Neuron (in vitro differentiated cells): ENCODE measurements around the gene PIGM.
"Not testable (repeated sequence)": the region's sequence is repeated elsewhere in the genome, so short reads cannot be mapped to it uniquely, and the experiment has no call there.

Experiments used
- H2AFZ ChIP-seq: one replicate; pipeline ENCODE4 v1.6.1; 2013; ENCODE audit warnings: low read depth, mild to moderate bottlenecking, inconsistent platforms, low read length, moderate library complexity
- H3K27me3 ChIP-seq: one replicate; pipeline ENCODE4 v1.6.1; 2013; ENCODE audit warnings: low read length; ENCODE audit not compliant: insufficient read depth
- H3K36me3 ChIP-seq: one replicate; pipeline ENCODE4 v1.6.1; 2013; ENCODE audit warnings: low read length; ENCODE audit not compliant: insufficient read depth
- H3K4me1 ChIP-seq: one replicate; pipeline ENCODE4 v1.6.1; 2013; ENCODE audit warnings: low read length; ENCODE audit not compliant: insufficient read depth
- H3K4me3 ChIP-seq: 2 replicates; pipeline ENCODE4 v1.5.1; 2013; ENCODE audit warnings: mild to moderate bottlenecking, low read length, moderate library complexity
- H3K9me3 ChIP-seq: one replicate; pipeline ENCODE4 v1.6.1; 2013; ENCODE audit warnings: low read length

The PIGM gene

GRCh38 chr1:160050619-160051018 lies 18.8 kb upstream of the PIGM start:
- Histone ChIP-seq H3K4me3 (no peak overlapping the region), H2AFZ (no peak overlapping the region), H3K36me3 (no peaks in the 10 kb centered on the region), H3K4me1 (peaks cover 32% of the 10 kb centered on the region), H3K27me3 (peaks cover 59% of the 10 kb centered on the region), H3K9me3 (peaks cover 4% of the 10 kb centered on the region)

- not testable (repeated sequence) for H3K4me3 ChIP-seq, H3K36me3 ChIP-seq, H3K9me3 ChIP-seq, H2AFZ ChIP-seq
- Histone ChIP-seq H3K27me3 (peaks cover 59% of the 10 kb centered on the region), H3K4me1 (peaks cover 32% of the 10 kb centered on the region)
Measured at GRCh38 chr1:160050182-160050581, 18.4 kb upstream of the PIGM start.

GRCh38 chr1:160049101-160049500 lies 17.3 kb upstream of the PIGM start:
- Histone ChIP-seq H3K4me1 (peaks cover 26% of the 10 kb centered on the region), H2AFZ (no peak overlapping the region), H3K27me3 (peaks cover 57% of the 10 kb centered on the region), H3K9me3 (peaks cover 4% of the 10 kb centered on the region), H3K36me3 (no peaks in the 10 kb centered on the region), H3K4me3 (no peak overlapping the region)

GRCh38 chr1:160048335-160048734 lies 16.5 kb upstream of the PIGM start:
- Histone ChIP-seq H3K4me3 (no peak overlapping the region), H3K27me3 (peaks cover 61% of the 10 kb centered on the region), H3K9me3 (peaks cover 4% of the 10 kb centered on the region), H2AFZ (no peak overlapping the region), H3K36me3 (no peaks in the 10 kb centered on the region), H3K4me1 (peaks cover 18% of the 10 kb centered on the region)

GRCh38 chr1:160047111-160047991 lies 15.6 kb upstream of the PIGM start:
- Histone ChIP-seq H3K9me3 (peaks cover 4% of the 10 kb centered on the region), H3K4me3 (no peak overlapping the region), H2AFZ (no peak overlapping the region)

GRCh38 chr1:160046494-160047110 lies 14.8 kb upstream of the PIGM start:
- no peak overlapping the region for H3K4me3 ChIP-seq
- no peaks in the 10 kb centered on the region for H3K36me3 ChIP-seq
- peaks cover 47% of the 10 kb centered on the region for H3K27me3 ChIP-seq
- H3K4me1 ChIP-seq, result peaks cover 13% of the 10 kb centered on the region
- peaks cover 2% of the 10 kb centered on the region for H3K9me3 ChIP-seq
- H2AFZ ChIP-seq, result no peak overlapping the region

More at GRCh38 chr1:160047111-160047991, 15.6 kb upstream of the PIGM start:
- H3K36me3 ChIP-seq, result no peaks in the 10 kb centered on the region
- H3K4me1 ChIP-seq, result peaks cover 13% of the 10 kb centered on the region
- H3K27me3 ChIP-seq, result peaks cover 54% of the 10 kb centered on the region

- H3K9me3 ChIP-seq, result no peaks in the 10 kb centered on the region
- H3K4me3 ChIP-seq, result no peak overlapping the region
- H3K36me3 ChIP-seq, result no peaks in the 10 kb centered on the region
Measured at GRCh38 chr1:160045653-160046052, 13.9 kb upstream of the PIGM start.

GRCh38 chr1:160043543-160043942 lies 11.8 kb upstream of the PIGM start:
- Histone ChIP-seq H3K27me3 (peaks cover 31% of the 10 kb centered on the region), H3K4me3 (no peak overlapping the region), H3K4me1 (peaks cover 9% of the 10 kb centered on the region), H3K9me3 (no peaks in the 10 kb centered on the region), H3K36me3 (no peaks in the 10 kb centered on the region), H2AFZ (no peak overlapping the region)

More at GRCh38 chr1:160045653-160046052, 13.9 kb upstream of the PIGM start:
- H2AFZ ChIP-seq, result no peak overlapping the region
- H3K27me3 ChIP-seq, result peaks cover 38% of the 10 kb centered on the region
- peaks cover 13% of the 10 kb centered on the region for H3K4me1 ChIP-seq

- Histone ChIP-seq H3K4me3 (no peak overlapping the region), H3K4me1 (no peaks in the 10 kb centered on the region), H3K36me3 (no peaks in the 10 kb centered on the region), H3K27me3 (peaks cover 5% of the 10 kb centered on the region), H3K9me3 (no peaks in the 10 kb centered on the region), H2AFZ (no peak overlapping the region)
Measured at GRCh38 chr1:160040476-160040875, 8.7 kb upstream of the PIGM start.

- no peaks in the 10 kb centered on the region for H3K27me3 ChIP-seq
- peaks cover 4% of the 10 kb centered on the region for H3K36me3 ChIP-seq
- peaks cover 21% of the 10 kb centered on the region for H3K4me1 ChIP-seq
- peak overlapping the region; percentile 71 for H3K4me3 ChIP-seq
- H3K9me3 ChIP-seq, result no peaks in the 10 kb centered on the region
- peak overlapping the region; percentile 71 for H2AFZ ChIP-seq
Measured at GRCh38 chr1:160032165-160032820, 503 bp upstream of the PIGM start.

GRCh38 chr1:160030657-160031364 lies 979 bp downstream of the PIGM start:
- H3K4me3 ChIP-seq, result peak overlapping the region; percentile 71
- H3K27me3 ChIP-seq, result no peaks in the 10 kb centered on the region
- H3K4me1 ChIP-seq, result peaks cover 21% of the 10 kb centered on the region
- peaks cover 4% of the 10 kb centered on the region for H3K36me3 ChIP-seq
- H3K9me3 ChIP-seq, result no peaks in the 10 kb centered on the region
- peak overlapping the region; percentile 71 for H2AFZ ChIP-seq

- H3K36me3 ChIP-seq, result peaks cover 4% of the 10 kb centered on the region
- no peaks in the 10 kb centered on the region for H3K27me3 ChIP-seq
- H3K4me3 ChIP-seq, result no peak overlapping the region
- H3K4me1 ChIP-seq, result peaks cover 43% of the 10 kb centered on the region
- H3K9me3 ChIP-seq, result no peaks in the 10 kb centered on the region
- no peak overlapping the region for H2AFZ ChIP-seq
Measured at GRCh38 chr1:160028426-160028825, 3.4 kb downstream of the PIGM start.
